ENCODE data around the gene USF3. TPM values are rescaled to one million over a fixed set of nuclear protein-coding genes. Genes with fewer than 3 reads are reported as not detected.

USF3 gene
- total RNA-seq, 1 donor from 2014 or later, result 12.0 TPM

DNA sequence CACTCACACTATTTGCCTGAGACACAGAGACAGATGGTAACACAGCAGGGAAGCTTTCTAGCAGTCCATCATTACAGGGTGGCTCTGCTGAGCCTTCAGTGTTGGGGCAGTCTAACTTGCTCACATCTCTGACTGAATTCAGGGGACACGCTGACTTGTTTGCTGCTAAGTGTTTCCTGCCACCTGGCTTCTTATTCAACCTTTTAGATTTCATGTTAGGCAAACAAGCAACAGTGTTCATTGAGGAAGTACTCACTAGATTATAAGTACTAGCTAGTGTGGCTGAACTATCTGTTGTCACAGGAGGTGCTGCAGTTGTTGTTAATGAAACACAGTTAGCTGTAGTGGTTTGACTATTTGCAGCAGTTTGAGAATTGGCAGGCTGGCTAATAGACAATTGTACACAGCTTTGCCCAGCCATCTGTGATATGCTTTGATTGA, 37.3 kb downstream of the USF3 start:
- no peak for DNase-seq (ENCODE audit: extremely low spot score, unreplicated experiment)
- Mint-ChIP-seq H3K27ac (ENCODE audit: unreplicated experiment) (no peak overlapping the region), H3K4me3 (ENCODE audit: unreplicated experiment) (no peak overlapping the region), H3K27me3 (ENCODE audit: unreplicated experiment) (no peaks in the 10 kb centered on the region), H3K4me1 (ENCODE audit: unreplicated experiment) (no peaks in the 10 kb centered on the region), H3K9me3 (ENCODE audit: unreplicated experiment) (peaks cover 5% of the 10 kb centered on the region), H3K36me3 (ENCODE audit: unreplicated experiment) (peaks cover 61% of the 10 kb centered on the region)
- TF ChIP-seq, protein P1, sequence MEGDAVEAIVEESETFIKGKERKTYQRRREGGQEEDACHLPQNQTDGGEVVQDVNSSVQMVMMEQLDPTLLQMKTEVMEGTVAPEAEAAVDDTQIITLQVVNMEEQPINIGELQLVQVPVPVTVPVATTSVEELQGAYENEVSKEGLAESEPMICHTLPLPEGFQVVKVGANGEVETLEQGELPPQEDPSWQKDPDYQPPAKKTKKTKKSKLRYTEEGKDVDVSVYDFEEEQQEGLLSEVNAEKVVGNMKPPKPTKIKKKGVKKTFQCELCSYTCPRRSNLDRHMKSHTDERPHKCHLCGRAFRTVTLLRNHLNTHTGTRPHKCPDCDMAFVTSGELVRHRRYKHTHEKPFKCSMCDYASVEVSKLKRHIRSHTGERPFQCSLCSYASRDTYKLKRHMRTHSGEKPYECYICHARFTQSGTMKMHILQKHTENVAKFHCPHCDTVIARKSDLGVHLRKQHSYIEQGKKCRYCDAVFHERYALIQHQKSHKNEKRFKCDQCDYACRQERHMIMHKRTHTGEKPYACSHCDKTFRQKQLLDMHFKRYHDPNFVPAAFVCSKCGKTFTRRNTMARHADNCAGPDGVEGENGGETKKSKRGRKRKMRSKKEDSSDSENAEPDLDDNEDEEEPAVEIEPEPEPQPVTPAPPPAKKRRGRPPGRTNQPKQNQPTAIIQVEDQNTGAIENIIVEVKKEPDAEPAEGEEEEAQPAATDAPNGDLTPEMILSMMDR (IDR thresholded peaks at IDR 0.05), result no peak

DNA sequence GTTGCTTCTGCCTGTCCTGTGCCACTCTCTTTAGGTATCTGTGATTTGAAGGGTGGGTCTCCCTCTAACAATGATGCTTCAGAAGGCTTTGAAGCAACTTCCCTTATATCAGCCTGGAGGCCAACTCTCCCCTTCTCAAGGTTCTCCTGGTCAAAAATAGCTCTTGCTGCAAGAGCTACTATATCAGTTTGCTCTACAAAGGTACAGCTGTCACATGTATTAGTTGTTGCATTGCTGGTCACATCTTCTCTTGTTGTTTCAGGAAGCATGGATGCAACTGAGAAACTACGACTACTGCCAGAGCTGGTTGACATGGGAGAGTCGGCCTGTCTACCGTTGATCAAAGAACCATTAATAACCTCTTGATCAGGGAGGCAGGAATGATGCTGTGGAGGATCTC, 38.3 kb downstream of the USF3 start:
- H3K4me3 Mint-ChIP-seq (ENCODE audit: unreplicated experiment), result no peak overlapping the region
- H3K27me3 Mint-ChIP-seq (ENCODE audit: unreplicated experiment), result no peaks in the 10 kb centered on the region
- H3K36me3 Mint-ChIP-seq (ENCODE audit: unreplicated experiment), result peaks cover 54% of the 10 kb centered on the region
- H3K4me1 Mint-ChIP-seq (ENCODE audit: unreplicated experiment), result no peaks in the 10 kb centered on the region
- H3K9me3 Mint-ChIP-seq (ENCODE audit: unreplicated experiment), result peaks cover 5% of the 10 kb centered on the region
- no peak for DNase-seq (ENCODE audit: extremely low spot score, unreplicated experiment)
- no peak overlapping the region for H3K27ac Mint-ChIP-seq (ENCODE audit: unreplicated experiment)
- TF ChIP-seq, protein P1 (IDR thresholded peaks at IDR 0.05), result no peak

DNA sequence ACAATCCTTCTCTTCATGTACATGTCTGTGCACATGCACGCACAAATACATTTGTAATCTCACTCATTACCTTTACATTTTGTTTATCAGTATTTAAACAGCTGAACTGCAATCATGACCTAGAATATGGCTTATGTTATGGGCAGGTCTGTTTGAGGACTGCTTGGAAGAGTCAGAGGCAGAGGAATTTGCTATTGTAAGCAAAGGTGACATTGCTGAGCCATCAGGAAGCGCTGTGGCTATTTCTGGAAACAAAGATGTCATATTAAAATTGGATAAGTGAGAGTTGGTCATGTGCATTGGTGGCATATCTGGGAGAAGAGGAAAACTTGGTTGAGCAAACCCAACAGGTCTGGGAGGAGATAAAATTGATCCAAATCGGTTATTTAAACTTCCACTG, 41.6 kb downstream of the USF3 start:
- Mint-ChIP-seq H3K36me3 (ENCODE audit: unreplicated experiment) (peaks cover 37% of the 10 kb centered on the region), H3K27ac (ENCODE audit: unreplicated experiment) (no peak overlapping the region), H3K4me3 (ENCODE audit: unreplicated experiment) (no peak overlapping the region), H3K9me3 (ENCODE audit: unreplicated experiment) (peaks cover 5% of the 10 kb centered on the region), H3K27me3 (ENCODE audit: unreplicated experiment) (no peaks in the 10 kb centered on the region), H3K4me1 (ENCODE audit: unreplicated experiment) (no peaks in the 10 kb centered on the region)
- TF ChIP-seq, protein P1 (IDR thresholded peaks at IDR 0.05), result no peak
- no peak for DNase-seq (ENCODE audit: extremely low spot score, unreplicated experiment)

DNA sequence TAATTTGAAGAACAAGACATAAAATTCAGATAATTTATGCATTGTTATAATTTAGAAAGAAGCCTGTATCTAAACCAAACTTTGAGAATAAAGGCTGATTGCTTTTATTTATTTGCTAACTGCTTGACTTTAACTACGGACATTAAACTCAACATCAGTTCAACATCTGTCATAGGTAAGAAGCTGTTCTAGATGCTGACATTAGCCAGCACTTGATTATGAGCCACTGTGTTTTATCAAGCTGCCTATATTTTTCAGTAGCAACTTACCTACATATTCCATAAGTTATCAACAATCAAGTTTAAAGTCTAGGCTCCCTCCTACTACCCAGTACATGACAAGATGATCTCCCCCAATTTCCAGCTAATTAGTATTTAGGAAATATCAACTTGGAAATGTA, 42.1 kb downstream of the USF3 start:
- Mint-ChIP-seq H3K36me3 (ENCODE audit: unreplicated experiment) (peaks cover 32% of the 10 kb centered on the region), H3K4me1 (ENCODE audit: unreplicated experiment) (no peaks in the 10 kb centered on the region), H3K4me3 (ENCODE audit: unreplicated experiment) (no peak overlapping the region), H3K27me3 (ENCODE audit: unreplicated experiment) (no peaks in the 10 kb centered on the region), H3K27ac (ENCODE audit: unreplicated experiment) (no peak overlapping the region), H3K9me3 (ENCODE audit: unreplicated experiment) (peaks cover 5% of the 10 kb centered on the region)
- TF ChIP-seq, protein P1 (IDR thresholded peaks at IDR 0.05), result no peak
- no peak for DNase-seq (ENCODE audit: extremely low spot score, unreplicated experiment)

DNA sequence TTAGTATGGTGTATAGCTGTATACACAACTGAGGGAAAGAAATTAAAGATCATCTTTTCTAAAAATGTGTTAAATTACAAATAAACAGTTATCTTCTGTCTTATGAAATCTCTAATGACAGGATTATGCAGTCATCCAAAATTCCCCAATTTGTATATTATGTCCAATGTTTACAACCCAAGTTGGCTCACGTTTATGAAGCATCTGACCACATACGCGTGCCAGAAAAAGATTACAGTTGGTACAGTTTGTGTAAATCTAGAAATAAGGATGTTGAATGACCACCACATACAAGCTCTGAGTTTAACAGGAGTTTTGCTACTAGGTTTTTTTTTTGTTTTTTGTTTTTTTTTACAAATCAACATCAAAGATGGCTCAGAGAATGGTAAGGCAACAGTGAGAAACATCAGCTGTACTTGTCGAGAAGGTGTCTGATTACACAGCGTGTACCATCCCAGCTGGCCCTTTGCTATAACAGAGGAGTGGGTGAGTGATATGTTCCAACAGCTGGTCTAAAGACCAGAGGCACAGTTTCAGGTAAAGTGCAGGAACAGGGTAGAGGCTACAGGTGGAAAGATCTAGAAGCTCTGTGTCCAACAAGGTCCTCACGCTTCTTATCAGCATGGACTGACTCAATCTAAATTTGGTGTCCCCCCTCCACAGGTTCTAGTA, 47.1 kb downstream of the USF3 start:
- Mint-ChIP-seq H3K9me3 (ENCODE audit: unreplicated experiment) (peaks cover 28% of the 10 kb centered on the region), H3K4me3 (ENCODE audit: unreplicated experiment) (no peak overlapping the region), H3K4me1 (ENCODE audit: unreplicated experiment) (no peaks in the 10 kb centered on the region), H3K27ac (ENCODE audit: unreplicated experiment) (no peak overlapping the region), H3K27me3 (ENCODE audit: unreplicated experiment) (no peaks in the 10 kb centered on the region), H3K36me3 (ENCODE audit: unreplicated experiment) (peaks cover 9% of the 10 kb centered on the region)
- no peak for DNase-seq (ENCODE audit: extremely low spot score, unreplicated experiment)
- TF ChIP-seq, protein P1 (IDR thresholded peaks at IDR 0.05), result no peak
